T47D (cell line): ENCODE measurements around the gene RXRB.
"Not testable (repeated sequence)": the region's sequence is repeated elsewhere in the genome, so short reads cannot be mapped to it uniquely, and the experiment has no call there.

ENCODE experiments used
- DNase-seq, 2 experiments: peaks; one replicate each; pipeline versions ENCODE4 v3.0.0 to v3.0.0-alpha.2; 2011 to 2012; ENCODE audit warnings: low read depth in 1 of 2, low spot score in 1 of 2
- JUND ChIP-seq: IDR thresholded peaks from 2 replicates; pipeline ENCODE4 v1.6.1; 2012; ENCODE audit warnings: low read depth
- in situ Hi-C: cut with HindIII; loops from 2 replicates; pipeline ENCODE4 v1.10.0; 2016; ENCODE audit warnings: low sequenced_read_pairs, low pct_unique_long_range_greater_than_20kb

RXRB gene

GRCh38 chr6:33165581-33166258, 34.7 kb downstream of the RXRB start:
- no peak for DNase-seq
- in situ Hi-C loops: no loop called here
- no peak for TF ChIP-seq JUND

- TF ChIP-seq JUND: no peak
- in situ Hi-C loops: no loop called here
- no peak for DNase-seq
These were observed 35.6 kb downstream of the RXRB start for GRCh38 chr6:33164665-33165373.

GRCh38 chr6:33164176-33164575, 36.3 kb downstream of the RXRB start:
- in situ Hi-C loops: no loop called here
- TF ChIP-seq JUND: no peak
- DNase-seq: no peak

GRCh38 chr6:33163540-33163939, 36.9 kb downstream of the RXRB start:
- no peak for DNase-seq
- in situ Hi-C loops: no loop called here
- no peak for TF ChIP-seq JUND

GRCh38 chr6:33161354-33162331, 38.8 kb downstream of the RXRB start:
- DNase-seq: peak; percentile 74 to 86
- TF ChIP-seq JUND: no peak
- in situ Hi-C loops: no loop called here

GRCh38 chr6:33160728-33161344, 39.6 kb downstream of the RXRB start:
- TF ChIP-seq JUND: no peak
- DNase-seq: peak in 1 of 2 experiments; percentile 63
- in situ Hi-C loops: no loop called here

GRCh38 chr6:33160096-33160495, 40.4 kb downstream of the RXRB start:
- in situ Hi-C loops: no loop called here
- DNase-seq: no peak
- TF ChIP-seq JUND: no peak

GRCh38 chr6:33156964-33157363, 43.5 kb downstream of the RXRB start:
- in situ Hi-C loops: no loop called here
- no peak for TF ChIP-seq JUND
- DNase-seq: no peak

- DNase-seq: no peak
- in situ Hi-C loops: no loop called here
These were observed 43.9 kb downstream of the RXRB start for GRCh38 chr6:33156561-33156960.

GRCh38 chr6:33154349-33154748, 46.1 kb downstream of the RXRB start:
- DNase-seq: no peak
- in situ Hi-C loops: no loop called here
- no peak for TF ChIP-seq JUND

More at GRCh38 chr6:33156561-33156960, 43.9 kb downstream of the RXRB start:
- no peak for TF ChIP-seq JUND

GRCh38 chr6:33151050-33151449, 49.4 kb downstream of the RXRB start:
- no peak for DNase-seq
- in situ Hi-C loops: no loop called here
- no peak for TF ChIP-seq JUND

- DNase-seq, in situ Hi-C loops: not testable (repeated sequence)
These were observed 49.9 kb downstream of the RXRB start for GRCh38 chr6:33150560-33150959.
